Activated B cell treated with CpG ODN at 0.5 μM for 24 hours (primary cell): ENCODE measurements around the gene CBFB. TPM values are rescaled to one million over a fixed set of nuclear protein-coding genes. Genes with fewer than 3 reads are reported as not detected.

Source experiments
- ATAC-seq: fragments of 200-7000 bp; cut with Tn5 transposase; one replicate; pipeline ENCODE4 v1.10.0; 2021; ENCODE audit warnings: low read depth, mild to moderate bottlenecking, moderate library complexity
- CTCF ChIA-PET: fragments of 350-600 bp; sonication (Branson Sonifier 250); formaldehyde crosslinking; loops from one replicate; lab custom pipeline; 2021; ENCODE audit warnings: antibody characterized with exemption; lab: Charles Lee
- POLR2A ChIA-PET: fragments of 350-600 bp; sonication (Branson Sonifier 250); formaldehyde crosslinking; loops from one replicate; lab custom pipeline; 2021; ENCODE audit warnings: antibody characterized with exemption; lab: Charles Lee
- DNase-seq: peaks from one replicate; pipeline ENCODE4 v3.0.0; 2022
- H3K27ac Mint-ChIP-seq: one replicate; pipeline ENCODE4 v1.8.0; 2020; ENCODE audit warnings: mixed read lengths
- H3K27me3 Mint-ChIP-seq: one replicate; pipeline ENCODE4 v1.8.0; 2021; ENCODE audit warnings: mixed read lengths
- H3K36me3 Mint-ChIP-seq: one replicate; pipeline ENCODE4 v1.8.0; 2021; ENCODE audit warnings: low read depth, mixed read lengths
- H3K4me1 Mint-ChIP-seq: one replicate; pipeline ENCODE4 v1.8.0; 2021; ENCODE audit warnings: mixed read lengths
- H3K4me3 Mint-ChIP-seq: one replicate; pipeline ENCODE4 v1.8.0; 2020; ENCODE audit warnings: mild to moderate bottlenecking, mixed read lengths
- H3K9me3 Mint-ChIP-seq: one replicate; pipeline ENCODE4 v1.8.0; 2020; ENCODE audit warnings: mixed read lengths
- CTCF ChIP-seq: fragments of 200-600 bp; IDR thresholded peaks from one replicate; pipeline ENCODE4 v1.8.0; 2022; ENCODE audit warnings: antibody characterized with exemption, mild to moderate bottlenecking
- intact Hi-C: fragments of 100-400 bp; cut with micrococcal nuclease; formaldehyde crosslinking; loops from one replicate; pipeline ENCODE4 v1.15.1; 2024
- total RNA-seq: library from RNA; stranded (reverse); gene quantifications from 2 replicates; pipeline ENCODE4 v1.2.3, GENCODE V29; 2022

Gene CBFB
- total RNA-seq, 1 donor from 2014 or later, result 66.6 TPM

- Mint-ChIP-seq H3K4me3 (no peak overlapping the region), H3K27me3 (no peaks in the 10 kb centered on the region), H3K4me1 (peaks cover 45% of the 10 kb centered on the region), H3K36me3 (peaks cover 8% of the 10 kb centered on the region), H3K27ac (no peak overlapping the region), H3K9me3 (no peaks in the 10 kb centered on the region)
- CTCF ChIA-PET, result no interaction called here
- DNase-seq (no peak), ATAC-seq (no peak)
- POLR2A ChIA-PET, result no interaction called here
- intact Hi-C loops, result loop anchor here (2.0 kb wide), 1 partner anchor 50 kb away; the partner anchor contains the start of genes FBXL8 and TRADD
- no peak for TF ChIP-seq CTCF
Measured at GRCh38 chr16:67108489-67108888, 79.5 kb downstream of the CBFB start.

- Mint-ChIP-seq H3K4me1 (peaks cover 45% of the 10 kb centered on the region), H3K36me3 (peaks cover 8% of the 10 kb centered on the region)
- intact Hi-C loops, result loop anchor here (1.0 to 2.0 kb wide), 2 partner anchors 50 to 80 kb away; partner anchors contain the start of genes CBFB, FBXL8 and TRADD
Measured at GRCh38 chr16:67108931-67109406, 80.0 kb downstream of the CBFB start.

GRCh38 chr16:67109407-67110135, 80.6 kb downstream of the CBFB start, which contains the start of gene PHAF1:
Gene PHAF1, plus strand, starts transcription at chr16:67109941. Its CDS starts 235 bp downstream, at chr16:67110176.
- TF ChIP-seq CTCF, result no peak
- peak within 1 kb of the TSS; percentile 91 for H3K4me3 Mint-ChIP-seq
- DNase-seq (peak; percentile 96), ATAC-seq (peak; percentile 92)
- ChIA-PET POLR2A (interaction anchor here (1.0 kb wide), 2 partner anchors 53 to 81 kb away, joined by 3 to 8 read pairs; partner anchors contain the start of gene CBFB), CTCF (interaction anchor here (0.8 kb wide), 1 partner anchor 8 kb away, joined by 3 read pairs; no protein-coding TSS in a partner anchor)
- peak within 1 kb of the TSS; percentile 83 for H3K27ac Mint-ChIP-seq
- peaks cover 9% of the 10 kb centered on the region for H3K36me3 Mint-ChIP-seq
- no peaks in the 10 kb centered on the region for H3K9me3 Mint-ChIP-seq
- H3K4me1 Mint-ChIP-seq, result peaks cover 39% of the 10 kb centered on the region
- intact Hi-C loops, result loop anchor here (1.0 to 2.0 kb wide), 2 partner anchors 49 to 80 kb away; partner anchors contain the start of genes CBFB, FBXL8 and TRADD
- no peaks in the 10 kb centered on the region for H3K27me3 Mint-ChIP-seq

More at GRCh38 chr16:67108931-67109406, 80.0 kb downstream of the CBFB start:
- ChIA-PET CTCF (no interaction called here), POLR2A (interaction anchor here (1.0 kb wide), 1 partner anchor 81 kb away, joined by 8 read pairs; the partner anchor contains the start of gene CBFB)
- Mint-ChIP-seq H3K27me3 (no peaks in the 10 kb centered on the region), H3K27ac (peak overlapping the region; percentile 77), H3K4me3 (peak overlapping the region; percentile 91), H3K9me3 (no peaks in the 10 kb centered on the region)
- DNase-seq (no peak), ATAC-seq (no peak)
- TF ChIP-seq CTCF, result no peak

- Mint-ChIP-seq H3K36me3 (peaks cover 22% of the 10 kb centered on the region), H3K27ac (no peak overlapping the region), H3K9me3 (no peaks in the 10 kb centered on the region), H3K27me3 (no peaks in the 10 kb centered on the region), H3K4me3 (no peak overlapping the region), H3K4me1 (peaks cover 26% of the 10 kb centered on the region)
- no peak for ATAC-seq
- CTCF ChIA-PET, result interaction anchor here (1.1 kb wide), 1 partner anchor 43 kb away, joined by 7 read pairs; no protein-coding TSS in a partner anchor
- POLR2A ChIA-PET, result interaction anchor here (0.6 kb wide), 1 partner anchor 150 kb away, joined by 3 read pairs; no protein-coding TSS in a partner anchor
- TF ChIP-seq CTCF, result no peak
- DNase-seq, result no peak
- intact Hi-C loops, result no loop called here
Measured at GRCh38 chr16:67111951-67112444, 83.0 kb downstream of the CBFB start.
